Measurements from ENCODE around the gene SRPK1.

Gene SRPK1

DNA sequence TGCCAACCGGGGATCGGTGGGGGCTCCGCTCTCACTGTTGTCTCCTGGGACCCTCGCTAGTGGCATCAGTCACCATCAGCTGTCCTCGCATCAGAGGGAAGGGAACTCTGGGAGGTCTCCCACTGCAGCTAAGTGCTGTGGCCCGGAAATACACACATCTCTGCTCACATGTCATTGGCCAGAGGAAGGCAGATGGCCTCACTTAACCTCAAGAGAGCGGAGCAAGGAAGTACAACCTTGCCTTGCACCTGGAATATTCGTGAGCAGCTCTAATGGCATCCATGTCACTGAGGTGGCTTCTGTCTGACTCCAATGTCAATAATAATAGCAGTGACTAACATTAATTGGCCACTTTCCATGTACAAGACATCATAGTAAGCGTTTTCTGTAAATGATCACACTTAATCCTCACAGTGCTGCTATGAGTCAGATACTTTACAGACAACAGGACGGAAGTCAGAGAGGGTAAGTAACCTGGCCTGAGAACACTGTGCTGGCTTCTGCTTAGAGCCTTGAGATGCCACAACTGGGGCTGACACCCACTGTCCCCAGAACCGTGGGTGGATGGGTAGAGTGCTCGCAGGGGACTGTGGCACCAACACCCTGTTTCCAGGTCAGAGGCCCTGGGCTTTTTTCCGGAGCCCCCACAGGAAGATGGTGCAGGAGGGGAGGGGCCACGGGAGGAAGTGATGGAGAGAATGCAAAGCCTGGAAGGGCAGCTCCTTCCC is 109.8 kb downstream of the SRPK1 start:
- no peak for DNase-seq

DNA sequence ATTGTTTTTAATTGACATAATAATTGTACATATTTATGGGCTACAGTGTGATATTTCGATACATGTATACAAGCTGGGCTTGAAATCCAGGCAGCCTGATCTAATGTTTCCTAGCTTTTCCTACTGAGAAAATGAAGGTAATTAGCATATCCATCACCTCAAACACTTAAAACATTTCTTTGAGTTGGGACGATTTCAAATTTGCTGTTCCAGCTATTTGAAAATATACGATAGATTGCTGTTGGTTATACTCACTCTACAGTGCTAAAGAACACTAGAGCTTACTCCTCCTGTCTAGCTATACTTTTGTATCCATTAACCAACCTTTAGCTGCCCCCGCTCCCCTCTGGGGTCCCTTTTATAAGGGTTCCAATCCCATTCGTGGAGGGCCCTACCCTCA is 111.1 kb downstream of the SRPK1 start:
- no peak for DNase-seq

DNA sequence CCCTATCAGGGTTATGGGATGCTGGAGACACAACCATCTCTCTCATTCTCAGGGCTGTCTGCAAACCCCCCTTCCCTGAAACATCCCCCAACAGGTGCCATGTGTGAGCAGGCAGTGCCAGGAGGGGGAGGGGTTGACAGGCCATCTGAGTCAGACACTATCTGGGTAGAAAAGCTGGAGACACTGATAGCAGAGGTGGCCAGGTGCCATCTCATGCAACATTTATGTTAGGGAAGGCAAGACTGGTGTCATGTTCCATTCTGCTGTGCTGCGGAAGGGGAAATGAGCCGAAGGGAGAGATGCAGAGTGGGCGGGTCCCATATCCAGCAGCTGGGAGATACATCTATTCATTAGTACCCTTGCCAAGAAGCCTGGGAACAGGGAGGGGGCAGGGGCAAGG is 112.2 kb downstream of the SRPK1 start:
- DNase-seq: no peak

DNA sequence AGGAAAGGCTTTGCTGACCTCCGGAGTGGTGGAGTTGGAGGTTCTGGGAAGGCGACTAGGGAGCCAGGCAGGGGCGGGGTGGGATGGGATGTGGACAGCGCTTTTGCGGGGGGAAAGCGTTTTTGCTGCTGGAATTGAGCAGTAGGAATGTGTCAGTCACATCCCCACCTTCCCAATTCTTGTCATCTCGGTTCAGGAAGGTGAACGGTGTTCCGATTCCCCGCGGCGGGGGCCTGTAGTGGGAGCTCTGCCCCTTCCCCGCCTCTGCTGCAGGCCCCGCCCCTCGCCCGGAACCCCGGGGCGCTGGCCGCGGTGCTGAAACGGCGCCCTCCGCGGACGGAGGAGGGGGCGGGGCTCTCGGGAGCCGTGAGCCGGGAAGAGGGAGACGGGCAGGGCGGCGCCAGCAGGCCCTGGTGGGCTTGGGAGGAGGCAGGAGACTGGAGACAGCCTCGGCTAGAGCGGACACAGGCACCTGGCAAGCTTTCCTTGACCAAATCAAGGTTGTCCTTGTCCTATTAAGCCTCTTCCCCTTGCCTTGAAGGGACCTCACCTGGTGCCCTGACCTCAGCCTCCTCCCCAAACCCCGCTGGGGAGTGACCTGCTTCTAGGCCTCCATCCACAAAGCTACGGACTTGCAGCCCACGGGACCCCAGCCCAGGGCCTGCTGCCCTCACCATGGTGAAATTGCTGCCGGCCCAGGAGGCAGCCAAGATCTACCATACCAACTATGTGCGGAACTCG is 115.7 kb downstream of the SRPK1 start, which contains the start of gene LHFPL5:
Gene LHFPL5 (plus strand): TSS at position 357 of the 741 bp plus-strand sequence. CDS start 319 bp downstream, at position 676.
- DNase-seq: peak; percentile 59

DNA sequence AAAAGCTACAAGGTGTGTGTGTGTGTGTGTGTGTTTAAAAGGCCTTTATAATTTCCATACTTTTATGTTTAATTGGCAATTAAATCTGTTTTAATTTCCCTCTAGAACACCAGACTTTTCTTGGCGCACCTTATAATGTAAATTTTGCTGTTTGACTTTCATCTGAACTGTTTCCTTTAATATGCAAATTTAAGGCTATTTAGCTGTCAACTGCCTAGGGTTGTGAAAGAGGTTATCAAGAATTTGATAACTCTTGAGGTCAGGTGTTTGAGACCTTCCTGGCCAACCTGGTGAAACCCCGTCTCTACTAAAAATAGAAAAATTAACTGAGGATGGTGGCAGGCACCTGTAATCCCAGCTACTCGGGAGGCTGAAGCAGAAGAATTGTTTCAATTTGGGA is 119.8 kb downstream of the SRPK1 start:
- no peak for DNase-seq

DNA sequence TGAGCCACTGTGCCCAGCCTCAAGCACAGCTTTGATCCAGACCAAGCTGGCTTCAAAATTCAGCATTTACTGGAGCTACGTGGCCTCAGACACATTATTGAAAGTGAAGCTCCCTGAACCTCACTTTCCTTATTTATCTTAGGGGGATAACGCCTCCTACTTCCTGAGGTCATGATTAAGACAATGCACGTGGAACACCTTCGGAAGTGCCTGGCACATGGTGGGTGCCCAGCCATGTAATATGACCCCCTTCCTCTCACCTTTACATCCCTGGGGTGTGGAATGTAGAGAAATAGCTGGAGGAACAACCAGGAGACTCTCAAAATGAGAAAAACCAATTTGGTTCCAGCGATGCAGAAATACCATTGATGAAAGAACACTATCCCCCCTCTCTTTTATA is 122.2 kb downstream of the SRPK1 start:
- no peak for DNase-seq

DNA sequence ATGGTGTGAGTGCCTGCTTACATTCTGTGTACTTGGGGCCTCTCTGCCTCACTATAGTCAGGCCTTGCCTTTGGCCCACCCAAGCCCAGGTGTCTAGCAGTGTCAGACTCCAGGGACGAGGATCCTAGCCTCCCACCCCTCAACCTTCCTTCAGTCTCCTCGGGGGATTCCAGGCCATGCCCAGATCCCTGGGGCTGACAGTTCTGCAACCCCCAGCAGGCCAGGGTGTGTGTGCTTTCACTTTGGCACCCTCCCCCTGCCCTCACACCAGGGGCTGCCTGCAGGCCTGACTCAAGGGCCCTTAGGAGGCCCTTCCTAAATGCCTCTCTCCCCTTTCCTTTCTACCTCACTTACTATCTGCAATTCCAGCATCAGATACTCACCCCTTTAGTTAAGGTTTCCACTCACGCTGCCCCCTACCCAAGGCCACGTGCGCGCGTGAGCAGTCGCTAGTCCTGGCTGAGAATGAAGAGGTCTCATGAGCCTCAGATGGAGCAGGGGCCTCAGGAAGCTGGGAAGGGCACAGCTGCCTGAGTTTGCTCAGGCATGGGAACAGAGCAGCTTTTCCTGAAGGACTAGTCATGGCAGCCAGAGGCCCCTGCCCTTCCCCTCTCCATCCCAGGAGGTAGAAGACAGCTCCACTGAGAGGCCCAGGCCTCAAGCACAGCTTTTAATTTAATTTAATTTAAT is 122.9 kb downstream of the SRPK1 start:
- DNase-seq: no peak

DNA sequence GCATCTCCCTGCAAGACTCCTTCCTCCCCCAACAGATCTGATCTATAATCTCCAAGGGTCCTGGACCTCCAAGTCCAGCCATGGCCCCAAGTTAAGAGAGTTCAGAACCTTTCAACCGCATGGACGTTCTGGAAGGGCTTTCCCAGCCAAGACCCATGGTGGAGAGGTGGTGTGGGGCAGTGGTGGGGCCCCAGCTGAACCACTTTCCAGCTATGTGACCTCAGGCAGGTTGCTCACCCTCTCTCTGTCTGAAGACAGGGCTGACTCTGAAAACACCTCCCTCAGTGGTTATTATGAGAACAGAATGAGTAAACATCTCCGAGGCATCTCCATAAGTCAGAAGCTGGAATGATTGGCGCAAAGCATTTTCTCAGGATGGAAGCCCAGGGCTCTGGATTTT is 124.7 kb downstream of the SRPK1 start:
- no peak for DNase-seq

DNA sequence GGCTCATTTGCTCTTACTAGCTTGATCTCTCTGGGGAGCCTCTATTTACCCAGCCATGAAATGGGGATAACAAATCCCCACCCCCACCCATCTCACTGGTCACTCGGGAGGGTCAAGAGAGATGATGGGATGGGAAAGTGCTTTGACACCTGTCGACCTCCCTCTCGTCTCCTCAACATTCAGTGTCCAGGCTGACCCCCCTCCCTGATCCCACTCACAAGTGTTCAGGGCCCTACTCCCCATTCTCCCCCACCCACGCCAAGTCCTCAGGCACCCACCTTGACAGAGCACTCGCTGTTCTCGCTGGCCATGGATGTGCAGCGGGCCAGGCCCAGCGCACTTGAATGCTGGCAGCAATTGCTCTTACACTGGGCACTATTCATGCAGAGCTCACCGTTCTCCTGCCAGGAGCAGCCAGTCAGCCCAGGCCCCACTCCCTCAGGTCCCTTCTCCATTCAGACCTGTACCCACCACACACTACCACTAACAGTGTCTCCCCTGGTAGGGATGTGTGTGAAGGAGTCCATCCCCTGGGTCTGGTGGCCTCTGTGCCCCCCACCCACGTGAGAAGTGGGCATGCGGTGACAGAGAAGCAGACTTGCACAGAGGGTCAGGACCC is 125.3 kb downstream of the SRPK1 start:
- no peak for DNase-seq

DNA sequence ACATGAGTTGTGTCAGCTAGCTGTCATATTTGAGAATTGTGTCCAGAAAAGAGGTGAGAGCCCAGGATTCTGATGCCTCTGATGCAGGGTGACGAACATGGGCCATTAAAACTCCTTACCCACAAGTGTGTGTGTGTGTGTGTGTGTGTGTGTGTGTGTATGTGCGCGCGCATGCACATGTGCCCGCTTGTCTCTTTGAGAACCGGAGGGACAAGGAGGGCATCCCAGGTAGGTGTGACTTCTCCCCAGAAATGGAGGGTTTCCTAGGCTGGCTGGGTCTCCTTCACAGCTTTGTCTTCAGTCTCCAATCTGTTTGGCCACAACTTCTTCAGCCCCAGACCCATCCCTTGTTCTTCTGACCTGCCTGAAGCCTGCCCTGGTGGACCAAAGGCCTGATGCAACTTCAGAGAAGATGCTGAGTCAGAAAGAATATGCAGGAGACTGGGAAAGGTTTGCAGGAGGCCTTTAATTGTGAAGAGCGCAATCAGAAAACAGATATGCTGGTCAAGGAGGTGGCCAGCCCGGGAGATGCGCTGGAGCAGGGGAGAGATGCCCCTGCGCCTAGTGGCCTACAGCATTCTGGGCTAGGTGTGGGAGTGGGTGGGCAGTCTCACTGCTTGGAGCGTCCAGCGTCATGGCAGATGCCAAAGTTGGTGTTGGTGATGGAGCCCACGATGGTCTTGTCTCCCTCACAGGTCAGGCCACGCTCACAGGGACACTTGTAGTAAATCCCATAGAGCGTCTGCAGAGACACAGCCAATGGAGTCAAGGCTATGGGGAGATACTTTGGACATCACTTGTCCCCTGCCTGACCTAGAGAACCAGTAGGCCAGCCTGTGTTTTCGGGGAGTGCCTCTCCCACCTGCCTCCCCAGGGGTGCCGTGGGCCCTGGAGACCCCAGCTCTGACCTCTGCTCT is 126.1 kb downstream of the SRPK1 start:
- no peak for DNase-seq

DNA sequence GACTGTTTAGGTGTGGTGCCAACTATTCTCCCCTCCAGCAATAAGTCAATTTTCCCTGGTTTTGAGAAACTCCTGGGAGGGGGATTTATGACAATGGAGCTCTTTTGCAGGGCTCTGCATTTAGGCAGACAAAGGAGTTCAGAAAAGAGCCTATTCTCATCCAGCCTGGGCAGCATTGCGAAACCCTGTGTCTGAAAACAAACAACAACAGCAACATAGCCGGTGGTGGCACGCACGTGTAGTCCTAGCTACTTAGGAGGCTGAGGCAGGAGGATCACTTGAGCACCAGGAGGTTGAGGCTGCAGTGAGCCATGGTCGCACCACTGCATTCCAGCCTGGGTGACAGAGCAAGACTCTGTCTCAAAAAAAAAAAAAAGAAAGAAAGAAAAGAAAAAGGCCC is 130.2 kb downstream of the SRPK1 start:
- DNase-seq: no peak

DNA sequence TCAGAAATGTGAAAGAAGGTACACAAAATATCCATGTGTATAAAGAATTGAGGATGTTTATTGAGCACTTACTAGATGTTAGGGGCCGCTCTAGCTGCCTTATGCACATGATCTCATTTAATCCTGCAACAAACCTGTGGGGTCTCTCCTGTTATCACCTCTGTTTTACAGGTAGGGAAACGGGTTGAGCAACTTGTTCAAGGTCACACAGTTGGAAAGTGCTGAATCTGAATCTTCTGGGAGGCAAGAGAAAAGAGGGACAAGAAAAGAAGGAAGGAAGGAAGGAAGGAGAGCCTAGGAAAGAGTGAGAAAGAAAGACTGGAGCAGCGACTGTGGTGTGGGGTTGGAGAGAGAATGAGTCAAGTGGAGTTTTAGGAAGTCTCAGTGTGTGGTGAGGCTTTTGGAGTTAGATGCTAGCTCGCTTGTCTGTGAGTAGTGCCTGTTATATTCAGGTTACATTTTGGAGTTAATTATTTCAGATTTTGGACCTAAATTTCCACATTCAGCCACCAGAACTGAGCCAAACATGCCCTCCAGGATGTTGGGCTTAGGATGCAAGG is 132.4 kb downstream of the SRPK1 start:
- no peak for DNase-seq

DNA sequence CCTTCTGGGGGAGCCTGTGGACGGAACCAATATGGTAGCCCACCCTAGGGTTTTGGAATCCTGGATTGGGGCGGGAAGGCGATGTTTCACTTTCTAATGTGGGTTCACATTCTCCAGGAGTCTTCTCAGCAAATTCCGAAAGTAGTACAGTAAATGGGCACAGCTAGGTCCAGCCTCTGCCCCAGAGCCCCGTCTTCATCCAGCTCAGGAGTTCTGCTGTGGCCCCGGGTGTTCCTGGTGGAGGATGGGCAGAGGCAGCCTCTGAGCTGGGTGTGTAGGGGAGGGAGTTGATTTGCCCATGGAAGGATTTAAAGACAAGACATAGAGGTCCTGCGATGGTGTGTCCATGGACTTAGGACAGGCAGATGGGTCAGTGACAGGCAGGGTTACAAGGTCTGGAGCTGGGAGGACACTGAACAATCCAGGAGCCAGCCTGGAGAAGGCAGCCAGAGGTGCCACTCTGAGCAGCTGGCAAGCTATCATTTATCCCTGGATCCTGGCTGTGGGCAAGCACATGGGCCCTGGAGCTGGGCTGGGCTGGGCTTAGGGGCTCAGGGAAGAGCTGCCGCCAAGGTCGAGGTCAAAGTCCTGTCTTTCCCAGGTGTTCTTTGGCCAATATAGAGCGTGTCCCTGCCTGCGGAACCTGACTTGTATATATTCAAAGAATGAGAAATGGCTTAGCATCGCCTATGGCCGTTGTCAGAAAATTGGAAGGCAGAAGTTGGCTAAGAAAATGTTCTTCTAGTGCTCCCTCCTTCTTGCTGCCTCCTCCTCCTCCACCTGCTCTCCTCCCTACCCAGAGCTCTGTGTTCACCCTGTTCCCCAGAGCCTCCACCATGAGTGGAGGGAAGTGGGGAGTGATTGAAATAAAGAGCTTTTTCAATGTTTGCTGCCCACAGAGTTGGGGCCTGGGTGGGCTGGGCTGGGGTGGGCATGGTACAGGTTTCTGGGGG is 133.4 kb downstream of the SRPK1 start:
- no peak for DNase-seq

DNA sequence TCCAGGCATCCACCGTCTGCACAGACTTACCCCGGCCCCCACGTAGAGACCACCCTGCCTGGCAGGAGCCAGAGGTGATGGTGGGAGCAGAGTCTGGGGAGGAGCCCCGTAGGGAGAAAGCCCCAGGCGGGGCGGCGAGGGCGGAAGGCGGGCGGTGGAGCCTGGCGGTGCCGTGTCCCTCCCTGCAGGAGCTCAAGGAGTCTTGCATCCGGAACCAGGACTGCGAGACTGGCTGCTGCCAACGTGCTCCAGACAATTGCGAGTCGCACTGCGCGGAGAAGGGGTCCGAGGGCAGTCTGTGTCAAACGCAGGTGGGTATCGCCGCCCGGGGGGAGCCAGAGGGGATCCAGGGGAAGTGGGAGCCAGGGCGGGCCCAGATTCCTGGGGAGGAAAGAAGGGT is 134.1 kb downstream of the SRPK1 start:
- DNase-seq: no peak

DNA sequence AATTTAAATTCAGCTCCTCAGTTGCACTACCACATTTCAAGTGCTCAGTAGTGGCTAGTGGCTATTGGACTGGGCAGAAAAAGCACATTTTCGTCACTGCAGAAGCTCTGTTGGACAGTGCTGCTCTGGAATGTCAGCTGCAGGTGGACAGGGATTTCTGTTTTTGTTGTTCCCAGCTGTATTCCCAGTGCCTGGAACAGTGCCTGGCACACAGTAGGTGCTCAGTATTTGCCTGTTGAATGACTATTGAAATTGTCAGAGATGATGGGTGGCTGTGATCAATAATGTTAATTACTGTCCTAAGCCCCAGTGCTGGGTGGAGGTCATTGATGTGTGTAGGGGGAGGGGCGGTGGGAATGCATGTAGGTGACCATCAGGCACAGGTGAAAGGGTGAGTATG is 134.6 kb downstream of the SRPK1 start:
- no peak for DNase-seq

DNA sequence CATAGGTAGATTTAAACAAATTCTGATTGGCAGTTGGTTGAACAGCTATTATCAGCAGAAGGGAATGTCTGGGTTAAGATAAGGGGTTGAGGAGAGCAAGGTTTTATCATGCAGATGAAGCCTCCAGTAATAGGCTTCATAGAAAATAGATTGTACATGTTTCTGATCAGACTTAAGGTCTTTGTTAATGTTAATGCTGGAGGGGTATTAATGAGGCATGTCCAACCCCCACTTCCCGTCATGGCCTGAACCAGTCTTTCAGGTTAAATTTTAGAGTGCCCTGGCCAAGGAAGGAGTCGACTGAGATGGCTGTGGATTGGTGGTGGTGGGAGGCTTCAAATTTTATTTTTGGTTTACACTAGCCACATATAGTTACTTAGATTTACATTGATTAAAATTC is 136.7 kb downstream of the SRPK1 start:
- DNase-seq: no peak

All from CD4-positive, alpha-beta T cell treated with Interleukin-17A for 4 hours (primary cell).